Sigmoid colon (tissue), 7 donors: ENCODE results near the gene DAB2IP. TPM values are rescaled to one million over a fixed set of nuclear protein-coding genes. Genes with fewer than 3 reads are reported as not detected.
"Not testable (repeated sequence)": the region's sequence is repeated elsewhere in the genome, so short reads cannot be mapped to it uniquely, and the experiment has no call there.

Experiments
- DNase-seq: peaks from one replicate; pipeline ENCODE4 v3.0.0-alpha.2; 2019
- H3K27ac ChIP-seq, 4 donors: fragments of 200-600 bp; sonication (generic); one replicate each; pipeline ENCODE4 v1.5.1; 2016 to 2019; ENCODE audit warnings: mild to moderate bottlenecking in 1 of 4
- H3K27me3 ChIP-seq, 3 donors: fragments of 200-600 bp; sonication (generic); one replicate each; pipeline ENCODE4 v1.5.1; 2019; ENCODE audit warnings: mild to moderate bottlenecking in 1 of 3
- H3K36me3 ChIP-seq, 4 donors: fragments of 200-600 bp; sonication (generic); one replicate each; pipeline ENCODE4 v1.5.1; 2016 to 2019
- H3K4me1 ChIP-seq, 4 donors: fragments of 200-600 bp; sonication (generic); one replicate each; pipeline ENCODE4 v1.5.1; 2017 to 2019
- H3K4me3 ChIP-seq, 4 donors: fragments of 200-600 bp; sonication (generic); one replicate each; pipeline ENCODE4 v1.5.1; 2017 to 2019; ENCODE audit warnings: mild to moderate bottlenecking in 2 of 4, moderate library complexity in 1 of 4
- H3K9me3 ChIP-seq, 4 donors: fragments of 200-600 bp in 3 of 4; sonication (generic) in 3 of 4; one replicate each; pipeline versions ENCODE4 v1.5.1 to v1.6.1; 2013 to 2019
- EP300 ChIP-seq, 4 donors: sonication (generic); formaldehyde crosslinking; IDR thresholded peaks; one replicate each; pipeline ENCODE4 v1.6.1; 2017; ENCODE audit warnings: antibody characterized with exemption in 4 of 4
- POLR2A ChIP-seq, 2 donors: fragments of 450-650 bp; IDR thresholded peaks; one replicate each; pipeline ENCODE4 v1.6.1; 2016; ENCODE audit warnings: antibody characterized with exemption in 2 of 2, mild to moderate bottlenecking in 2 of 2, moderate library complexity in 2 of 2
- POLR2AphosphoS5 ChIP-seq, 4 donors: sonication (generic); formaldehyde crosslinking; IDR thresholded peaks; one replicate each; pipeline ENCODE4 v1.6.1; 2017; ENCODE audit warnings: antibody characterized with exemption in 4 of 4
- WGBS, 2 donors: extraction: QIAGEN DNeasy Blood & Tissue Kit; methylation state at CpG; one replicate each; pipeline ENCODE4 v1.1.7; 2013; 5-methylcytosine and 5-hydroxymethylcytosine counted together
- intact Hi-C: fragments of 100-400 bp; cut with DNase I; formaldehyde crosslinking; loops from one replicate; pipeline ENCODE4 v1.15.1; 2023
- polyA plus RNA-seq, 3 donors: library from polyadenylated mRNA; stranded (reverse); fragments of 200-250 nt; gene quantifications; one replicate each; pipeline ENCODE4 v1.2.3, GENCODE V29; 2013
- total RNA-seq, 4 donors: library from RNA; depleted of rRNA; stranded (reverse); fragments of >200 nt; gene quantifications; one replicate each; pipeline ENCODE4 v1.1.0, GENCODE V29; 2016
- TF ChIP-seq, protein P1 (sequence below), 4 experiments: fragments of 450-650 bp in 3 of 4; fragments of 200-600 bp in 1 of 4; IDR thresholded peaks; one replicate each; pipeline ENCODE4 v1.5.1; 2016 to 2019; ENCODE audit warnings: antibody characterized with exemption in 4 of 4, mild to moderate bottlenecking in 3 of 4, moderate library complexity in 2 of 4
- donor health status: healthy with polysubstance abuse.
- donor health status: Bipolar disorder and iron deficiency.
- donor health status: healthy.

Gene DAB2IP
- total and polyA plus RNA-seq, 7 donors, result 20.1 to 52.4 (median 34.7) TPM

DNA sequence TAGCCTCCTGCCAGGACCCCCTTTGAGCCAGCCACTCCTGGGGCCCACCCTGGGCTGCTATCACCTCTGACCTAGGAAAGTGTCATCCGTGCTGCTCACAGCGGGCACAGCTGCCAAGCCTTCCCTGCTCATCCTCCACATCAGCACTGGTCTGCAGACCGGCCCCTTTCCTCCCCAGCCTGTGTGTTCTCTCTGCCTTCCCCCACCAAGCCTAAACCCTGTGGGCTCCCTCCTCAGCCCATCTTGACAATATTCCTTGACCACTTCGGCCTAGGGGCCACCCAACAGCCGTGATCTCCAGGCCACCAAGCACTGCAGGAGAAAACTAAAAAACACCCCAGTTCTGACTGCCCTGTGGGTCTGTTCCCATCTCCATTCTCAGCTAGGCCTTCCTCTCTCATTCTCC lies 135.1 kb downstream of the DAB2IP start:
- H3K4me1 ChIP-seq, result peaks cover 0 to 7% (median 0%) of the 10 kb centered on the region in 4 donors
- 85 to 88% methylated on average over 5 of the region's 5 CpGs for WGBS, 2 donors
- H3K27ac ChIP-seq, result no peak overlapping the region
- no peak for TF ChIP-seq POLR2A (IDR thresholded peaks at IDR 0.05)
- TF ChIP-seq, protein P1, sequence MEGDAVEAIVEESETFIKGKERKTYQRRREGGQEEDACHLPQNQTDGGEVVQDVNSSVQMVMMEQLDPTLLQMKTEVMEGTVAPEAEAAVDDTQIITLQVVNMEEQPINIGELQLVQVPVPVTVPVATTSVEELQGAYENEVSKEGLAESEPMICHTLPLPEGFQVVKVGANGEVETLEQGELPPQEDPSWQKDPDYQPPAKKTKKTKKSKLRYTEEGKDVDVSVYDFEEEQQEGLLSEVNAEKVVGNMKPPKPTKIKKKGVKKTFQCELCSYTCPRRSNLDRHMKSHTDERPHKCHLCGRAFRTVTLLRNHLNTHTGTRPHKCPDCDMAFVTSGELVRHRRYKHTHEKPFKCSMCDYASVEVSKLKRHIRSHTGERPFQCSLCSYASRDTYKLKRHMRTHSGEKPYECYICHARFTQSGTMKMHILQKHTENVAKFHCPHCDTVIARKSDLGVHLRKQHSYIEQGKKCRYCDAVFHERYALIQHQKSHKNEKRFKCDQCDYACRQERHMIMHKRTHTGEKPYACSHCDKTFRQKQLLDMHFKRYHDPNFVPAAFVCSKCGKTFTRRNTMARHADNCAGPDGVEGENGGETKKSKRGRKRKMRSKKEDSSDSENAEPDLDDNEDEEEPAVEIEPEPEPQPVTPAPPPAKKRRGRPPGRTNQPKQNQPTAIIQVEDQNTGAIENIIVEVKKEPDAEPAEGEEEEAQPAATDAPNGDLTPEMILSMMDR (IDR thresholded peaks at IDR 0.05), result no peak
- TF ChIP-seq POLR2AphosphoS5 (IDR thresholded peaks at IDR 0.05), result no peak
- no peak for TF ChIP-seq EP300 (IDR thresholded peaks at IDR 0.05)
- no peaks in the 10 kb centered on the region for H3K27me3 ChIP-seq
- H3K9me3 ChIP-seq, result no peaks in the 10 kb centered on the region
- H3K4me3 ChIP-seq, result no peak overlapping the region
- H3K36me3 ChIP-seq, result peaks cover 21 to 48% (median 26%) of the 10 kb centered on the region in 4 donors
- intact Hi-C loops, result no loop called here
- DNase-seq, result no peak

DNA sequence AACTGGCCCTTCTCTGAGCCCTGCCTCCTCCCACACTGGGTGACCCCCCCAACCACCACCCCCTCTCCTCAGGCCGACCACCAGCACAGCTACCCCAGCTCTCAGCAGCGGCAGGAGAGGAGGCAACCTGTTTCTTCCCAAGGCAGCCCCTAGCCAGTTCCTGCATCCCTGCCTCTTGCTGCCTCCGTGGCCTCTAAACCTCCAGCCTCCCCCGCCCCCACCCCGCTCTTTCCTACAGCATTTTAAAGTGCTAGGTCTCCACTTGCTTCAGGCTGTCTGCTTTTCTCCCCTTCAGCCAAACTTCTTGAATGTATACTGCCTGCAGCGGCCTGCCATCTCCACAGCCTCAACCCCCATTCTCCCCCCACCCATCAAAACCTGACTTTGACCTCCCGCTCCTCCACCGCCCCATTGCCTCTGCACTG lies 135.6 kb downstream of the DAB2IP start:
- Histone ChIP-seq H3K9me3 (no peaks in the 10 kb centered on the region), H3K4me1 (peaks cover 0 to 7% (median 0%) of the 10 kb centered on the region in 4 donors), H3K36me3 (peaks cover 18 to 44% (median 21%) of the 10 kb centered on the region in 4 donors), H3K4me3 (no peak overlapping the region), H3K27ac (no peak overlapping the region), H3K27me3 (no peaks in the 10 kb centered on the region)
- WGBS, 2 donors, result 86 to 90% methylated on average over 8 of the region's 8 CpGs
- TF ChIP-seq POLR2AphosphoS5 (IDR thresholded peaks at IDR 0.05) (no peak), POLR2A (IDR thresholded peaks at IDR 0.05) (no peak), EP300 (IDR thresholded peaks at IDR 0.05) (no peak)
- no peak for DNase-seq
- intact Hi-C loops, result no loop called here

DNA sequence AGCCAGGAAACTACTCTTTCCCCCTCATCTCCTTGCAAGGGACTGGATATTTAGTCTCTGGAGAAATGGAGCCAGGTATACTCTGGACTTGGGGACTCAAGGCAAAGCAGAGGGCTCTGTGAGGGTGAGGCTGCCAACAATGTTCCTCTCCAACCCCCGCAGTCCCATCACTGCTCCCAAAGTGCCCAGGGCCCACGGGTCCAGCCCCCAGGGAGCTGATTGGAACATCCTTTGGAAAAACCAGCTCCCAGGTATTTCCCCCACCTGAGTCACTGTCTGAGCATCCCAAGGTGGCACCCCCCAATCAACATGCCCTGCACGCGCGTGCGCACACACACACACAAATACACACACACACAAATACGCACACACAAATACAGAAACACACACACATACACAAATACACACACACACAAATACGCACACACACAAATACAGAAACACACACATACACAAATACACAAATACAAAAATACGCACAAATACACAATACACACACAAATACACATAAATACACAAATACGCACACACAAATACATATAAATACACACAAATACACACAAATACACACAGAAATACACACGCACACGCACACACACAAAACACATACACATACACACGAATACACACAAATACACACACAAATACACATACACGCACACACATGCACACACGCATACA lies 137.4 kb downstream of the DAB2IP start:
- H3K9me3 ChIP-seq, result no peaks in the 10 kb centered on the region
- WGBS, 2 donors, result 90 to 91% methylated on average over 15 of the region's 15 CpGs
- H3K27me3 ChIP-seq, result no peaks in the 10 kb centered on the region
- no peak for DNase-seq
- H3K4me1 ChIP-seq, result peaks cover 0 to 1% (median 0%) of the 10 kb centered on the region in 4 donors
- no peak overlapping the region for H3K4me3 ChIP-seq
- intact Hi-C loops, result no loop called here
- no peak overlapping the region for H3K27ac ChIP-seq
- peaks cover 4 to 26% (median 5%) of the 10 kb centered on the region in 4 donors for H3K36me3 ChIP-seq
- TF ChIP-seq POLR2AphosphoS5 (IDR thresholded peaks at IDR 0.05), result no peak
- TF ChIP-seq EP300 (IDR thresholded peaks at IDR 0.05), result no peak
- TF ChIP-seq, protein P1 (IDR thresholded peaks at IDR 0.05), result no peak
- TF ChIP-seq POLR2A (IDR thresholded peaks at IDR 0.05), result no peak

DNA sequence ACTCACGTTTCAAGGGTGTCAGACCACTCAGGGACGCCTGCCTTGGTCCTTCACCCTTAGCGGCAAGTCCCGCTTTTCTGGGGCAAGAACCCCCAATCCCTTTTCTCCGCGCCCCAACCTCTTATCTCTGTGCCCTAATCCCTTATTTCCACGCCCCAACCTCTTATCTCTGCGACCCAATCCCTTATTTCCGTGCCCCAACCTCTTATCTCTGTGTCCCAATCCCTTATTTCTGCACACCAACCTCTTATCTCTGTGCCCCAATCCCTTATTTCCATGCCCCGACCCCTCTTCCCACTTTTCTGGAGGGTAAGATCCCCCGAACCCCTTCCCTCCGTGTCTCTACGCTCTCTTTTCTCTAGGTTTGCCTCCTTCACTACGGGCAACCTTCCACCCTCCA lies 139.4 kb downstream of the DAB2IP start:
- H3K4me3 ChIP-seq, result no peak overlapping the region
- WGBS, 2 donors, result 72 to 73% methylated on average over 9 of the region's 14 CpGs
- H3K4me1 ChIP-seq, result no peaks in the 10 kb centered on the region
- no peaks in the 10 kb centered on the region for H3K9me3 ChIP-seq
- peaks cover 0 to 5% (median 0%) of the 10 kb centered on the region in 4 donors for H3K36me3 ChIP-seq
- TF ChIP-seq POLR2AphosphoS5 (IDR thresholded peaks at IDR 0.05), result no peak
- TF ChIP-seq POLR2A (IDR thresholded peaks at IDR 0.05), result no peak
- no peak for TF ChIP-seq EP300 (IDR thresholded peaks at IDR 0.05)
- TF ChIP-seq, protein P1 (IDR thresholded peaks at IDR 0.05), result no peak
- no peak overlapping the region for H3K27ac ChIP-seq
- no peak for DNase-seq
- intact Hi-C loops, result no loop called here
- H3K27me3 ChIP-seq, result no peaks in the 10 kb centered on the region

DNA sequence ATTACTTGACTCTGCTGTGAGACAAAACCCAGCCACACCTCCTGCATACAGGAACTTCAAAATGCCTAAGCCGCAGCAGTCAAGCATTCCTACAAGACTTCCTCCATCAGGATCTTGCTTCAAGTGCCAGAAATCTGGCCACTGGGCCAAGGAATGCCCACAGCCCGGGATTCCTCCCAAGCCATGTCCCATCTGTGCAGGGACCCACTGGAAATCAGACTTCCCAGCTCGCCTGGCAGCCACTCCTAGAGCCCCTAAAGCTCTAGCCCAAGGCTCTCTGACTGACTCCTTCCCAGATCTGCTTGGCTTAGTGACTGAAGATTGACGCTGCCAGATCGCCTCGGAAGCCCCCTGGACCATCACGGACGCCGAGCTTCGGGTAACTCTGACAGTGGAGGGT lies 141.0 kb downstream of the DAB2IP start:
- H3K36me3 ChIP-seq, H3K27ac ChIP-seq, H3K4me3 ChIP-seq, H3K9me3 ChIP-seq, intact Hi-C loops, H3K27me3 ChIP-seq, DNase-seq, H3K4me1 ChIP-seq: not testable (repeated sequence)
- 92 to 96% methylated on average over 10 of the region's 10 CpGs for WGBS, 2 donors

DNA sequence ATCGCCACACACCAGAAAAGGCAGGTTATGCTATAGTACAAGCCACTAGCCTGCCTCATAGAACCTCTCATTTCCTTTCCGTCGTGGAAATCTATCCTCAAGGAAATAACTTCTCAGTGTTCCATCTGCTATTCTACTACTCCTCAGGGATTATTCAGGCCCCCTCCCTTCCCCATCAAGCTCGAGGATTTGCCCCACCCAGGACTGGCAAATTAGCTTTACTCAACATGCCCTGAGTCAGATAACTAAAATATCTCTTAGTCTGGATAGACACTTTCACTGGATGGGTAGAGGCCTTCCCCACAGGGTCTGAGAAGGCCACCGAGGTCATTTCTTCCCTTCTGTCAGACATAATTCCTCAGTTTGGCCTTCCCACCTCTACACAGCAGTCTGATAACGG lies 142.9 kb downstream of the DAB2IP start:
- DNase-seq, H3K9me3 ChIP-seq, H3K4me1 ChIP-seq, H3K4me3 ChIP-seq, H3K27ac ChIP-seq, H3K36me3 ChIP-seq, intact Hi-C loops, H3K27me3 ChIP-seq: not testable (repeated sequence)
- WGBS, 2 donors, result 80 to 84% methylated on average over 6 of the region's 6 CpGs
